Measurements from ENCODE around the gene DUSP16.

The DUSP16 gene

GRCh38 chr12:12440784-12441428, 121.8 kb downstream of the DUSP16 start:
- no peak for DNase-seq (ENCODE audit: low spot score)

GRCh38 chr12:12439636-12440035, 123.0 kb downstream of the DUSP16 start:
- no peak for DNase-seq (ENCODE audit: low spot score)

- DNase-seq (ENCODE audit: low spot score): no peak
These were observed 125.8 kb downstream of the DUSP16 start for GRCh38 chr12:12436831-12437345.

GRCh38 chr12:12433203-12433731, 129.4 kb downstream of the DUSP16 start:
- no peak for DNase-seq (ENCODE audit: low spot score)

- no peak for DNase-seq (ENCODE audit: low spot score)
These were observed 130.3 kb downstream of the DUSP16 start for GRCh38 chr12:12432364-12432763.

GRCh38 chr12:12428961-12429657, 133.6 kb downstream of the DUSP16 start:
- no peak for DNase-seq (ENCODE audit: low spot score)

- no peak for DNase-seq (ENCODE audit: low spot score)
These were observed 134.6 kb downstream of the DUSP16 start for GRCh38 chr12:12428047-12428446.

GRCh38 chr12:12427568-12427967, 135.1 kb downstream of the DUSP16 start:
- no peak for DNase-seq (ENCODE audit: low spot score)

- DNase-seq (ENCODE audit: low spot score): no peak
These were observed 137.0 kb downstream of the DUSP16 start for GRCh38 chr12:12425616-12426015.

GRCh38 chr12:12425001-12425400, 137.7 kb downstream of the DUSP16 start:
- DNase-seq (ENCODE audit: low spot score): no peak

Data from LoVo (cell line).